ENCODE results near the gene ANO1. TPM values are rescaled to one million over a fixed set of nuclear protein-coding genes. Genes with fewer than 3 reads are reported as not detected.
"Not testable (repeated sequence)": the region's sequence is repeated elsewhere in the genome, so short reads cannot be mapped to it uniquely, and the experiment has no call there.

ANO1 gene
- total RNA-seq, 4 donors from 2014 or later: 1.7 to 13.9 (median 5.3) TPM

DNA sequence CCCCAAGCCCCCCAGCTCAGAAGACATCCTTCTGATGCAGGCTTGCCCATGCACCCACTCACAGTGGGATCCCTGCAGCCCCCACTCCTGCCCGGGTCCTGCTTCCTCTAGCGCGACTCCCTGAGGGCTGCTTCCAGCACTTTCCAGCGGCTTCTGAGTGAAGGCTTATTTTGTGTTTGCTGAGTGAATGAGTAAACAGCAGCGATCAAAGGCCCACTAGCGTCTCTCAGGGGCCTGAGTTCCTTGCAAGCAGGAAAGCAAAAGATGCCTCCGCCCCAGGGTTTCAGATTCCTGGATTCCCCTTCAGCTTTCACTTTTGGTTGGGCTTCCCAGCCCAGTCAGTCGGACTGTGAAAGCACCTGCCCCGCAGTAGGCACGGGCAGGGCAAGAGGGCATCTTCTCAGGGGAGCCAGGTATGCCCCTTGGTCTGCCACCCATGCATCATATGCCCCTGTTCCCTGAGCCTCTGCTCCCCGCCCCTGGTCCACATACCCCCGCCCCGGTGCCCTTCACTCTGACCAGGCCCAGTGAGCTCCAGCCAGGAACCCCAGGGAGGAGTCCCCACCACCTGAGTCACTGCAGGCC, 134.2 kb downstream of the ANO1 start:
- no peak for ATAC-seq (ENCODE audit: low FRiP score)
- TF ChIP-seq, protein P1, sequence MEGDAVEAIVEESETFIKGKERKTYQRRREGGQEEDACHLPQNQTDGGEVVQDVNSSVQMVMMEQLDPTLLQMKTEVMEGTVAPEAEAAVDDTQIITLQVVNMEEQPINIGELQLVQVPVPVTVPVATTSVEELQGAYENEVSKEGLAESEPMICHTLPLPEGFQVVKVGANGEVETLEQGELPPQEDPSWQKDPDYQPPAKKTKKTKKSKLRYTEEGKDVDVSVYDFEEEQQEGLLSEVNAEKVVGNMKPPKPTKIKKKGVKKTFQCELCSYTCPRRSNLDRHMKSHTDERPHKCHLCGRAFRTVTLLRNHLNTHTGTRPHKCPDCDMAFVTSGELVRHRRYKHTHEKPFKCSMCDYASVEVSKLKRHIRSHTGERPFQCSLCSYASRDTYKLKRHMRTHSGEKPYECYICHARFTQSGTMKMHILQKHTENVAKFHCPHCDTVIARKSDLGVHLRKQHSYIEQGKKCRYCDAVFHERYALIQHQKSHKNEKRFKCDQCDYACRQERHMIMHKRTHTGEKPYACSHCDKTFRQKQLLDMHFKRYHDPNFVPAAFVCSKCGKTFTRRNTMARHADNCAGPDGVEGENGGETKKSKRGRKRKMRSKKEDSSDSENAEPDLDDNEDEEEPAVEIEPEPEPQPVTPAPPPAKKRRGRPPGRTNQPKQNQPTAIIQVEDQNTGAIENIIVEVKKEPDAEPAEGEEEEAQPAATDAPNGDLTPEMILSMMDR (IDR thresholded peaks at IDR 0.05): no peak
- no peak for DNase-seq (ENCODE audit: low spot score)

DNA sequence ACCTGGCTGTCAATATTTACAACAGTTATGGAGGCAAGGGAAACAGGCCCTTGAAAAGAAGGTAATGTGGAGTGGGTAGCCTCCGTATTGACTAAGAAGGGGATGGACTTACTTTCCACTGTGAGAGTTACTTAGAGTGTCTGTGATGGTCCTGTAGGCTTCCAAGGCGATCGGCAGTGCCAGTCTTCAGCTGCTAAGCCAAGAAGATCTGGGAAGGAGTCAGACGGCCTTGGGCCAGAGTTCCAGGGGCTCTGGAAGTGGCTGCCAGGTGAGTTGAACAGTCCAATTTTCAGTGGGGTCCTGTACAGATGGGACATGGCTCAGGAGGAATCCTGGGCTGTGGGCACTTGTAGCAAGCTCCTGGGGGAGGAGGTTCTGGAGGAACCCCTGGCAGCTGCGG, 139.3 kb downstream of the ANO1 start:
- ATAC-seq (ENCODE audit: low FRiP score); DNase-seq (ENCODE audit: low spot score): not testable (repeated sequence)

DNA sequence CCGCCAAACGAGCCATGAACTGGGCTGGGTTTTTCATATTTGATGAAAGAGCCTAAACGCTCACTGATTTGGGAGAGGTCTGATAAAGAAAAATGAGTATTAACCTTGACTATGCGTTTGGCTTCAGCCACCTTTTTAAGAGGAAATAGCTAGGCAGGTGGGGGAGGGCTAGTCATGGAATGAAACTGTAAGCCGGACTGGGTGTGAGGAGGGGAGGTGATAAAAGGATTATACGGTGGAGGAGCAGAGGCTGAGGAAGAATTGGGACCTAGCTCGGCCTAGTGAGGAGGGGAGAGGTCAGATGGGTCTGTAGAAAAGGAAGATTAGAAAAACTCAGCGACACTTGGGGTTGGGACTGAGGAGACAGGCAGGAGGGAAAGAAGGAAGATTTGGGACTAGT, 140.0 kb downstream of the ANO1 start:
- not testable (repeated sequence) for DNase-seq (ENCODE audit: low spot score); ATAC-seq (ENCODE audit: low FRiP score)

DNA sequence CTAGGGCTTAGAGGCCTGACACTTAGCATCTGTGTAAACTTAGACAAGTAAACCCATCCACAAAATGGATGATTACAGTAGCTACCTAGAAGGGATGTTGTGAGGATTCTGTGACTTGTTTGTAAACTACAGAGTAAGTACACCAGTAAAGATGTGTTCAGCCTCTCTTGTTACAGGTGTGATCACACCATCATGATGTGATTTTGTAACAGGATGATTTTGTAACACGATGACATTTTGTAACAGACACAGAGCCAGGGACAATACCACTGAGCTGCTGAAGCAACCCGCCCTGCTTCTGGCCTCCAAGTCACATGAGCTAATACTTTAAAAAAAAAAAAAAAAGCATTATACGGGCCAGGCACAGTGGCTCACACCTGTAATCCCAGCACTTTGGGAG, 142.0 kb downstream of the ANO1 start:
- TF ChIP-seq, protein P1 (IDR thresholded peaks at IDR 0.05): no peak
- DNase-seq (ENCODE audit: low spot score) (no peak), ATAC-seq (ENCODE audit: low FRiP score) (no peak)

DNA sequence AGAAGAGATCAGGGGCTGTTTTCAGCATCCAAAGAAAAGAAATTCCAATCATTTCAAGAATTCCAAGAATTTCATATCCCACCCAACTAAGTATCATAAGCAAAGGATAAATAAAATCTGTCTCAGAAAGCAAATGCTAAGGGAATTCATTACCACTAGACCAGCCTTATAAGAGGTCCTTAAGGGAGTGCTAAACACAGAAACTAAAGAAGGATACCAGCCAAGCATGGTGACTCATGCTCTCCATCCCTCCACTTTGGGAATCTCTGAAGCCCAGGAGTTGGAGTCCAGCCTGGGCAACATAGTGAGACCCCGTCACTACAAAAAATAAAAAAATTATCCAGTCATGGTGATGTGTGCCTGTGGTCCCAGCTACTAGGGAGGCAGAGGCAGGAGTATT, 142.8 kb downstream of the ANO1 start:
- ATAC-seq (ENCODE audit: low FRiP score) (no peak), DNase-seq (ENCODE audit: low spot score) (no peak)
- TF ChIP-seq, protein P1 (IDR thresholded peaks at IDR 0.05): no peak

DNA sequence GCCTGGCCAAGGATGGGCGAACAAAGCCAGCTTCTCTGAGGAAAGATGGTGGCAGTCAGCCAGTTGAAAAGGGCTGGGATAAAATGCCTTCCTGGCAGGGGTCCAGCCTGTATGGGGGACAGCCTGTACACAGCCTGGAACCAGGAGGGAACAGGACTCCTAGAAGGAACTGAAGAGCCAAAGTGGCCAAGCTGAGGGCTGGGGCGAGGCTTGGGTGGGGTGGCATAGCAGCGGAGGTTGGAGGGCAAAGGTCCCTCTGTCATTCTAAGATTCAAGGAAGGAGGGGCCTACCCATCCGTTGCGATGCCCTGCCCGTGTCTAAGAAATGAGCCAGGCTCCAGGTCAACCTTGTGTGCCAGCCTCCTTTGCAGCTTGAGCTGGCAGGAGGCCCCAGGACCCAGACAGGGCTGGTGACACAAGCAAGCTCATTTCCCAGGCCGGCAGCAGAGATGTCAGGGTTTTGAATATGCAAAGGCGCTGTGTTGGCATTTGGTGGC, 147.6 kb downstream of the ANO1 start:
- TF ChIP-seq, protein P1 (IDR thresholded peaks at IDR 0.05): no peak
- ATAC-seq (ENCODE audit: low FRiP score): peak; percentile 27

DNA sequence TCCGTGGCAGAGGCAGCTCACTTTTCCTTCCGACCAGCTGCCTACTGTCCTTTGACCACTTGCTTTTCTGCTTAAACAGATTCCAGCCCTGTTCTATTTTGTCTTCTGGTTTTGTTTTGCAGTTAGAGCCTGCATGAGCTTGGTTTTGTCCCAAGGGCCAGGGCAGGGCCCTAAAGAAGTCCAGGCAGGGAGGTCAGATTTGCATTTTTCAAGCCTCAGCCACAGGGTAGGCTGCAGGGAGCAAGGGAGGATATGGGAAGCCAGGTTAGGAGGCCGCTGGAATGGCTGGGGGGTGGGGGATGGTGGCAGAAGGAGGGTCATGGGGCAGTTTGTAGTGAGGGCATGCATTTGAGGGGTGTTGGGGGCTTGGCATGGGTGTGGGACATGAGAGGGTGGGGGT, 148.1 kb downstream of the ANO1 start:
- no peak for DNase-seq (ENCODE audit: low spot score)
- TF ChIP-seq, protein P1 (IDR thresholded peaks at IDR 0.05): no peak
- no peak for ATAC-seq (ENCODE audit: low FRiP score)

More for the DNA sequence above, 147.6 kb downstream of the ANO1 start:
- DNase-seq (ENCODE audit: low spot score): no peak

DNA sequence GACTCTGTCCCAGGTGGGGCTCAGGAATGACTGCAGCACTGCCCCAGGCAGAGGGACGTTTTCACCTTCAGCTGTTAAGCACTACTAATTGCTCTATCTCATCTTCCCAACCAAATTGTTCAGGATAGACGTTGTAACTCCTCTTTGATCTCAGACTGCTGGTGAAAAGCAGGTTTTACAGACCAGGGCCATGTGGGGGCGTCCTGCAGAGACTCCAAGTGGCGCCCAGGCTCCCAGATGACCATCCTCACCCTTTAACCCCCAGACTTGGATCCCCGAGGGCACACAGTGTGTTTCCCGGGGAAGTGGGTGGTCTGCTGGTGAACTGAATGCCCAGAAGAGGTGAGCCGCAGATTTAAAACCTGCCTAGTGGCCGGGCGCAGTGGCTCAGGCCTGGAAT, 148.8 kb downstream of the ANO1 start:
- TF ChIP-seq, protein P1 (IDR thresholded peaks at IDR 0.05): no peak
- DNase-seq (ENCODE audit: low spot score) (no peak), ATAC-seq (ENCODE audit: low FRiP score) (no peak)
